22Rv1 (cell line): ENCODE results near the gene DDI2.

Source experiments
- CTCF ChIP-seq: fragments of 450-650 bp; IDR thresholded peaks from 2 replicates; pipeline ENCODE4 v1.5.1; 2017; ENCODE audit warnings: mild to moderate bottlenecking
- ZFX ChIP-seq: fragments of 450-650 bp; IDR thresholded peaks from 2 replicates; pipeline ENCODE4 v1.6.1; 2017; ENCODE audit warnings: antibody characterized with exemption, borderline replicate concordance

GRCh38 chr1:15683345-15684039 is 66.2 kb downstream of the DDI2 start:
- no peak for TF ChIP-seq CTCF
- TF ChIP-seq ZFX, result no peak
